Measurements from ENCODE around the gene LPO.

GRCh38 chr17:58302171-58302918 lies 64.0 kb downstream of the LPO start:
- TF ChIP-seq CTCF (IDR thresholded peaks at IDR 0.05; ENCODE audit: borderline replicate concordance, extremely low read depth, low read length, poor library complexity, severe bottlenecking) = no peak
- TF ChIP-seq EZH2 (IDR thresholded peaks at IDR 0.05; ENCODE audit: borderline replicate concordance, low read depth, low read length, severe bottlenecking) = no peak
